WI38 (cell line): Measurements from ENCODE around the gene ARHGAP8.

Source experiments
- H3K4me3 ChIP-seq: 2 replicates; pipeline ENCODE4 v1.5.1; 2011; ENCODE audit warnings: low read depth, mild to moderate bottlenecking, control low read depth, low read length
- CTCF ChIP-seq: IDR thresholded peaks from 2 replicates; pipeline ENCODE4 v1.5.1; 2012; ENCODE audit warnings: low read depth, mild to moderate bottlenecking, control low read depth, low read length

Gene ARHGAP8

GRCh38 chr22:44890416-44891292 is 138.3 kb downstream of the ARHGAP8 start:
- H3K4me3 ChIP-seq: no peak overlapping the region
- TF ChIP-seq CTCF: no peak

- H3K4me3 ChIP-seq: no peak overlapping the region
- no peak for TF ChIP-seq CTCF
These were observed 138.9 kb downstream of the ARHGAP8 start for GRCh38 chr22:44891293-44891747.

GRCh38 chr22:44891791-44892190 is 139.4 kb downstream of the ARHGAP8 start:
- no peak for TF ChIP-seq CTCF
- H3K4me3 ChIP-seq: no peak overlapping the region

- TF ChIP-seq CTCF: no peak
These were observed 139.9 kb downstream of the ARHGAP8 start for GRCh38 chr22:44892243-44892642.

GRCh38 chr22:44892803-44893730 is 140.7 kb downstream of the ARHGAP8 start:
- TF ChIP-seq CTCF: no peak
- H3K4me3 ChIP-seq: no peak overlapping the region

More at GRCh38 chr22:44892243-44892642, 139.9 kb downstream of the ARHGAP8 start:
- H3K4me3 ChIP-seq: no peak overlapping the region

- no peak for TF ChIP-seq CTCF
- no peak overlapping the region for H3K4me3 ChIP-seq
These were observed 141.3 kb downstream of the ARHGAP8 start for GRCh38 chr22:44893731-44894080.

- no peak for TF ChIP-seq CTCF
These were observed 141.9 kb downstream of the ARHGAP8 start for GRCh38 chr22:44894321-44894720.

More at GRCh38 chr22:44894321-44894720, 141.9 kb downstream of the ARHGAP8 start:
- no peak overlapping the region for H3K4me3 ChIP-seq
